Lung microvascular endothelial cell (primary cell): ENCODE measurements around the gene ZIC2. TPM values are rescaled to one million over a fixed set of nuclear protein-coding genes. Genes with fewer than 3 reads are reported as not detected.
"Not testable (repeated sequence)": the region's sequence is repeated elsewhere in the genome, so short reads cannot be mapped to it uniquely, and the experiment has no call there.

Experiments used
- DNase-seq, 2 donors: peaks; one replicate each; pipeline versions ENCODE4 v3.0.0 to v3.0.0-alpha.2; 2010; ENCODE audit warnings: low read depth in 2 of 2
- total RNA-seq: library from RNA; depleted of rRNA; stranded (reverse); fragments of >200 nt; gene quantifications from 2 replicates; pipeline ENCODE4 v1.2.1, GENCODE V29; 2014

Gene ZIC2
- total RNA-seq, 1 donor from 2014 or later = 0.20 TPM

GRCh38 chr13:100014621-100015020 is 33.0 kb downstream of the ZIC2 start:
- no peak for DNase-seq

GRCh38 chr13:100019780-100020356 is 38.3 kb downstream of the ZIC2 start:
- no peak for DNase-seq

GRCh38 chr13:100022798-100023197 is 41.2 kb downstream of the ZIC2 start:
- no peak for DNase-seq

GRCh38 chr13:100024023-100024422 is 42.4 kb downstream of the ZIC2 start:
- no peak for DNase-seq

GRCh38 chr13:100029933-100030332 is 48.3 kb downstream of the ZIC2 start:
- DNase-seq = no peak

- not testable (repeated sequence) for DNase-seq
Measured at GRCh38 chr13:100032642-100033041, 51.1 kb downstream of the ZIC2 start.

GRCh38 chr13:100035936-100036335 is 54.4 kb downstream of the ZIC2 start:
- DNase-seq = no peak

Other genes with a start within 250 kb of the ZIC2 start
- gene ZIC5, start 10.0 kb upstream of the ZIC2 start, total RNA-seq = under 0.01 TPM in 2 replicates
- 35.5 and 74.6 TPM in 2 replicates for gene PCCA, start 107.3 kb downstream of the ZIC2 start, total RNA-seq